ENCODE data around the gene CLOCK.

GRCh38 chr4:55503169-55503568 is 43.5 kb downstream of the CLOCK start:
- TF ChIP-seq POLR2A (IDR thresholded peaks at IDR 0.05) (no peak), CTCF (IDR thresholded peaks at IDR 0.05) (no peak), POLR2AphosphoS5 (IDR thresholded peaks at IDR 0.05) (no peak)
